Keratinocyte (primary cell): Measurements from ENCODE around the gene HSH2D.

Source experiments
- EZH2 ChIP-seq: IDR thresholded peaks from one replicate; pipeline ENCODE4 v1.6.1; 2012; ENCODE audit warnings: inconsistent platforms, mild to moderate bottlenecking, low read length, moderate library complexity
- TF ChIP-seq, protein P1 (sequence below), 3 experiments: IDR thresholded peaks in 1 of 3; conservative IDR thresholded peaks in 1 of 3; optimal IDR thresholded peaks in 1 of 3; 2 replicates in 2 of 3; 3 replicates in 1 of 3; pipeline versions ENCODE3 to v1.5.1; 2011; ENCODE audit warnings: low read length in 3 of 3, mild to moderate bottlenecking in 3 of 3, moderate library complexity in 2 of 3, control low read depth in 1 of 3, inconsistent platforms in 1 of 3; ENCODE audit not compliant: insufficient read depth in 2 of 3; ENCODE audit errors: extremely low read depth in 1 of 3

DNA sequence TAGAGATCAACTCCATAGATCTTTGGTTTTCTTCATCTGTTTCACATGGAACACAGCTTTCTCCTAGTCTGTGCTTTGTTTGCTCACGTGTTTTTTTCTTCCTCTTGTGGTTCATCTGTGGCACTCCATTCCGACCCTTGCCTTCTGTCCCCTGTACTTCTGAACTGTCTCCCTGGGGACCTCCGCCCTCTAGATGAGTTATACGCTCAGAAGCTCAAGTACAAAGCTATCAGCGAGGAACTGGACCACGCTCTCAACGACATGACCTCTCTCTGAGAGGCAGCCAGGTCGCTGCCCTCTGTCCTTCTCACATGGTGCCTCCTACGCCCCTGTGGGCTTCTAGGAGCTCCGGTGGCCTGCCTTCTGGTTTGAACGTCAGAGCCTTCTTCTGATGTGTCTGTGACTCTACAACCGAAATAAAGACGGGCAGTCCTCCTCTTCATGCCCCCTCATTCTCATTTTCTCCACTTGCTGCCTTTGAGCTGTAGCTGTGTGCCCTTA, 48.4 kb upstream of the HSH2D start:
- TF ChIP-seq, protein P1, sequence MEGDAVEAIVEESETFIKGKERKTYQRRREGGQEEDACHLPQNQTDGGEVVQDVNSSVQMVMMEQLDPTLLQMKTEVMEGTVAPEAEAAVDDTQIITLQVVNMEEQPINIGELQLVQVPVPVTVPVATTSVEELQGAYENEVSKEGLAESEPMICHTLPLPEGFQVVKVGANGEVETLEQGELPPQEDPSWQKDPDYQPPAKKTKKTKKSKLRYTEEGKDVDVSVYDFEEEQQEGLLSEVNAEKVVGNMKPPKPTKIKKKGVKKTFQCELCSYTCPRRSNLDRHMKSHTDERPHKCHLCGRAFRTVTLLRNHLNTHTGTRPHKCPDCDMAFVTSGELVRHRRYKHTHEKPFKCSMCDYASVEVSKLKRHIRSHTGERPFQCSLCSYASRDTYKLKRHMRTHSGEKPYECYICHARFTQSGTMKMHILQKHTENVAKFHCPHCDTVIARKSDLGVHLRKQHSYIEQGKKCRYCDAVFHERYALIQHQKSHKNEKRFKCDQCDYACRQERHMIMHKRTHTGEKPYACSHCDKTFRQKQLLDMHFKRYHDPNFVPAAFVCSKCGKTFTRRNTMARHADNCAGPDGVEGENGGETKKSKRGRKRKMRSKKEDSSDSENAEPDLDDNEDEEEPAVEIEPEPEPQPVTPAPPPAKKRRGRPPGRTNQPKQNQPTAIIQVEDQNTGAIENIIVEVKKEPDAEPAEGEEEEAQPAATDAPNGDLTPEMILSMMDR (optimal IDR thresholded peaks at IDR 0.05 in 1 of 3, IDR thresholded peaks at IDR 0.05 in 1 of 3, conservative IDR thresholded peaks at IDR 0.05 in 1 of 3; ENCODE audit: extremely low read depth in 1 of 3, insufficient read depth in 2 of 3, low read length in 3 of 3) = no peak
- no peak for TF ChIP-seq EZH2
